NCI-H226 (cell line): ENCODE measurements around the gene VSIG2.
A peak's percentile ranks its signal among the peaks of the same experiment; 100 is the strongest.

Experiments used
- DNase-seq: peaks from one replicate; pipeline ENCODE4 v3.0.0-alpha.2; 2015

VSIG2 gene

GRCh38 chr11:124717786-124718651, 34.0 kb downstream of the VSIG2 start:
- peak; percentile 38 for DNase-seq

GRCh38 chr11:124717421-124717785, 34.7 kb downstream of the VSIG2 start:
- peak; percentile 25 for DNase-seq

GRCh38 chr11:124716591-124716990, 35.5 kb downstream of the VSIG2 start:
- DNase-seq, result peak; percentile 58

- DNase-seq, result no peak
These were observed 39.7 kb downstream of the VSIG2 start for GRCh38 chr11:124712392-124712791.

- no peak for DNase-seq
These were observed 44.2 kb downstream of the VSIG2 start for GRCh38 chr11:124707829-124708228.

GRCh38 chr11:124700028-124700427, 52.0 kb downstream of the VSIG2 start:
- DNase-seq, result no peak

- no peak for DNase-seq
These were observed 52.5 kb downstream of the VSIG2 start for GRCh38 chr11:124699547-124699946.
